GM12891 (cell line): ENCODE measurements around the gene SELENOW.
"Not testable (repeated sequence)": the region's sequence is repeated elsewhere in the genome, so short reads cannot be mapped to it uniquely, and the experiment has no call there.

Source experiments
- PAX5 ChIP-seq: IDR thresholded peaks from 2 replicates; pipeline ENCODE4 v1.6.1; 2011; ENCODE audit warnings: low read length, moderate library complexity, mild to moderate bottlenecking; ENCODE audit not compliant: insufficient read depth, severe bottlenecking
- POLR2A ChIP-seq: IDR thresholded peaks from 2 replicates; pipeline ENCODE4 v1.6.1; 2011; ENCODE audit warnings: low read depth, low read length, control low read depth
- POLR2AphosphoS5 ChIP-seq: IDR thresholded peaks from 2 replicates; pipeline ENCODE4 v1.6.1; 2011; ENCODE audit warnings: low read depth, low read length, control low read depth
- SPI1 ChIP-seq: IDR thresholded peaks from 2 replicates; pipeline ENCODE4 v1.6.1; 2011; ENCODE audit warnings: low read depth, low read length, control low read depth
- TAF1 ChIP-seq: IDR thresholded peaks from 2 replicates; pipeline ENCODE4 v1.6.1; 2011; ENCODE audit warnings: low read depth, low read length, control low read depth

DNA sequence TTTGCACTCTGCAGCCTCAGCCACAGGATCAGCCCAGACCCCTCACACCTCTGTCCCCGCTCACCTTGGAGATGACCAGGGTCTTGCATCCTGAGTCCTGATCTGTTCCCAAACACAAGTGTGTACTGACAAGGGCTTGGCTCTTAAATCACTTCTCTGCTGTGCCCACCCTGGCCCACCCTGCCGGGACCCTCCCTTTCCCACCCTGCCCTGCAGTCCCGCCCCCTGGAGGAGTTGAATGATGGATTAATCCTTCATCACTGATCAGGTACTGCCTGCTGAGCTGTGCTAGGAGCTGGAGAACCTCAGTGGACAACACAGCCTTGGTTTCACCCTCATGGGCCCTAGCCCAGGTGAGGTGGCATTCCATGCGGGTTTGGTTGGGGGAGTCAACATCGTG lies 25.9 kb downstream of the SELENOW start, which contains the start of gene TPRX1:
- TF ChIP-seq POLR2A, TAF1, POLR2AphosphoS5, SPI1, PAX5: not testable (repeated sequence)
